GM23338 (cell line): ENCODE measurements around the gene CACNA1H. TPM values are rescaled to one million over a fixed set of nuclear protein-coding genes. Genes with fewer than 3 reads are reported as not detected.

Experiments
- ATAC-seq: fragments of 200-7000 bp; cut with Tn5 transposase; 3 replicates; pipeline ENCODE4 v1.9.1; 2020
- DNase-seq: peaks from one replicate; pipeline ENCODE4 v3.0.0-alpha.2; 2015; ENCODE audit warnings: low spot score
- H2AFZ ChIP-seq: fragments of 200-600 bp; sonication (generic); 2 replicates; pipeline ENCODE4 v1.8.0; 2016; ENCODE audit warnings: antibody characterized with exemption, mild to moderate bottlenecking, moderate library complexity
- H3F3A ChIP-seq: fragments of 200-600 bp; sonication (generic); replicated peaks from 2 replicates; pipeline ENCODE4 v1.8.0; 2017; ENCODE audit warnings: antibody characterized with exemption, mixed run types, low read depth
- H3K27ac ChIP-seq: fragments of 200-600 bp; sonication (generic); 2 replicates; pipeline ENCODE4 v1.6.1; 2016; ENCODE audit warnings: low read depth
- H3K27me3 ChIP-seq: fragments of 200-600 bp; sonication (generic); 2 replicates; pipeline ENCODE4 v1.8.0; 2016; ENCODE audit warnings: mild to moderate bottlenecking, mixed run types, moderate library complexity; ENCODE audit not compliant: insufficient read depth
- H3K36me3 ChIP-seq: fragments of 200-600 bp; sonication (generic); 2 replicates; pipeline ENCODE4 v1.8.0; 2016; ENCODE audit warnings: mild to moderate bottlenecking; ENCODE audit not compliant: insufficient read depth
- H3K4me1 ChIP-seq: fragments of 200-600 bp; sonication (generic); 2 replicates; pipeline ENCODE4 v1.8.0; 2016; ENCODE audit warnings: mild to moderate bottlenecking, moderate library complexity; ENCODE audit not compliant: insufficient read depth
- H3K4me2 ChIP-seq: fragments of 200-600 bp; sonication (generic); 2 replicates; pipeline ENCODE4 v1.7.1; 2017; ENCODE audit warnings: mixed run types
- H3K4me3 ChIP-seq: fragments of 200-600 bp; sonication (generic); 2 replicates; pipeline ENCODE4 v1.6.1; 2016; ENCODE audit warnings: mixed run types
- H3K79me2 ChIP-seq: fragments of 200-600 bp; sonication (generic); replicated peaks from 2 replicates; pipeline ENCODE4 v1.8.0; 2017; ENCODE audit warnings: mild to moderate bottlenecking; ENCODE audit not compliant: insufficient read depth
- H3K9me2 ChIP-seq: fragments of 200-600 bp; sonication (generic); 2 replicates; pipeline ENCODE4 v1.8.0; 2017; ENCODE audit not compliant: insufficient read depth
- H4K20me1 ChIP-seq: fragments of 200-600 bp; sonication (generic); replicated peaks from 2 replicates; pipeline ENCODE4 v1.8.0; 2017; ENCODE audit warnings: mild to moderate bottlenecking; ENCODE audit not compliant: insufficient read depth
- H3K27ac Mint-ChIP-seq: 2 replicates; pipeline ENCODE4 v1.8.0; 2020; ENCODE audit warnings: inconsistent platforms, mild to moderate bottlenecking, moderate library complexity, mixed read lengths
- H3K27me3 Mint-ChIP-seq: 3 replicates; pipeline ENCODE4 v1.8.0; 2022; ENCODE audit warnings: low read depth, mild to moderate bottlenecking, moderate library complexity, mixed read lengths, inconsistent platforms; ENCODE audit not compliant: insufficient read depth, poor library complexity
- H3K36me3 Mint-ChIP-seq: 3 replicates; pipeline ENCODE4 v1.8.0; 2021; ENCODE audit warnings: low read depth, mild to moderate bottlenecking, inconsistent platforms, moderate library complexity, mixed read lengths
- H3K4me1 Mint-ChIP-seq: 3 replicates; pipeline ENCODE4 v1.8.0; 2020; ENCODE audit warnings: mild to moderate bottlenecking, inconsistent platforms, mixed read lengths
- H3K4me3 Mint-ChIP-seq: 3 replicates; pipeline ENCODE4 v1.8.0; 2021; ENCODE audit warnings: moderate library complexity, mild to moderate bottlenecking, inconsistent platforms, mixed read lengths
- H3K9me3 Mint-ChIP-seq: 3 replicates; pipeline ENCODE4 v1.8.0; 2020; ENCODE audit warnings: moderate library complexity, mild to moderate bottlenecking, inconsistent platforms, mixed read lengths
- CREB1 ChIP-seq: fragments of 250-450 bp; sonication (Bioruptor Pico); IDR thresholded peaks from 2 replicates; pipeline ENCODE4 v1.5.0; 2020; ENCODE audit warnings: low read depth, mild to moderate bottlenecking, moderate library complexity
- NANOG ChIP-seq: IDR thresholded peaks from 2 replicates; pipeline ENCODE4 v1.6.1; 2016; ENCODE audit warnings: antibody characterized with exemption, borderline replicate concordance
- ZNF114 ChIP-seq: fragments of 250-450 bp; sonication (Bioruptor Pico); IDR thresholded peaks from 2 replicates; pipeline ENCODE4 v1.5.0; 2020; ENCODE audit warnings: mild to moderate bottlenecking, moderate library complexity
- polyA plus RNA-seq: library from polyadenylated mRNA; unstranded; fragments of >200 nt; fragmentation: Nextera tagmentation; extraction: Ambion mirVana; gene quantifications from 2 replicates; pipeline ENCODE4 v1.2.1, GENCODE V29; 2016
- total RNA-seq: library from RNA; depleted of rRNA; stranded (reverse); fragments of >200 nt; shearing (Covaris generic); gene quantifications from 2 replicates; pipeline ENCODE4 v1.2.3, GENCODE V29; 2014
- TF ChIP-seq, protein P1 (sequence below): IDR thresholded peaks from one replicate; pipeline ENCODE4 v1.6.1; 2018; ENCODE audit warnings: antibody characterized with exemption; ENCODE audit not compliant: unreplicated experiment
- TF ChIP-seq, protein P2 (sequence below), 2 experiments: fragments of 200-600 bp in 1 of 2; sonication (generic) in 1 of 2; conservative IDR thresholded peaks; 2 replicates each; pipeline versions ENCODE4 v1.5.1 to v1.6.1; 2016 to 2017; ENCODE audit warnings: antibody characterized with exemption in 2 of 2, low read depth in 2 of 2, mild to moderate bottlenecking in 2 of 2, moderate library complexity in 1 of 2
- TF ChIP-seq, protein P3 (sequence below): IDR thresholded peaks from 2 replicates; pipeline ENCODE4 v1.6.1; 2016; ENCODE audit warnings: antibody characterized with exemption

CACNA1H gene
- total and polyA plus RNA-seq, 2 experiments from 2014 or later = 3.5 to 43.3 TPM

DNA sequence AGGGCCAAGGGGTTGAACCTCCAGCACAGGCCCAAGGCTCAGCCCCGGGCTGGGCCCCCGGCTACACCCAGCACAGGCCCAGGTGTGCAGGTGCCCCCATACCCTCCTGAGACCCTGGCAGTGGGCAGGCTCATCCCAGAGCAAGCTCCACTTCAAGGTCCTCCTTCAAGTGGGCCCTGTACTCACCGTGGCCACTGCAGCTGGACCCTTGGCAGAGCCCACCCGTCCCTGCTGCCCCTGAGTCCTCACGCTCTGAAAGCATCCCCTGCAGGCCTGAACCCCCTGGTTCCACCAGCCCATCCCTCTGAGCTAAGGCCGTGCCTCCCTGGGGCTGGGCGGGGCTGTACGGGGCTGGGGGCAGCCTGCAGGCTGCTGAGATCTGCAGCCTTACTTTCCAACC lies 11.2 kb upstream of the CACNA1H start:
- TF ChIP-seq NANOG (no peak), CREB1 (CRISPR knock-in tag) (no peak), ZNF114 (CRISPR knock-in tag) (no peak)
- TF ChIP-seq, protein P1, sequence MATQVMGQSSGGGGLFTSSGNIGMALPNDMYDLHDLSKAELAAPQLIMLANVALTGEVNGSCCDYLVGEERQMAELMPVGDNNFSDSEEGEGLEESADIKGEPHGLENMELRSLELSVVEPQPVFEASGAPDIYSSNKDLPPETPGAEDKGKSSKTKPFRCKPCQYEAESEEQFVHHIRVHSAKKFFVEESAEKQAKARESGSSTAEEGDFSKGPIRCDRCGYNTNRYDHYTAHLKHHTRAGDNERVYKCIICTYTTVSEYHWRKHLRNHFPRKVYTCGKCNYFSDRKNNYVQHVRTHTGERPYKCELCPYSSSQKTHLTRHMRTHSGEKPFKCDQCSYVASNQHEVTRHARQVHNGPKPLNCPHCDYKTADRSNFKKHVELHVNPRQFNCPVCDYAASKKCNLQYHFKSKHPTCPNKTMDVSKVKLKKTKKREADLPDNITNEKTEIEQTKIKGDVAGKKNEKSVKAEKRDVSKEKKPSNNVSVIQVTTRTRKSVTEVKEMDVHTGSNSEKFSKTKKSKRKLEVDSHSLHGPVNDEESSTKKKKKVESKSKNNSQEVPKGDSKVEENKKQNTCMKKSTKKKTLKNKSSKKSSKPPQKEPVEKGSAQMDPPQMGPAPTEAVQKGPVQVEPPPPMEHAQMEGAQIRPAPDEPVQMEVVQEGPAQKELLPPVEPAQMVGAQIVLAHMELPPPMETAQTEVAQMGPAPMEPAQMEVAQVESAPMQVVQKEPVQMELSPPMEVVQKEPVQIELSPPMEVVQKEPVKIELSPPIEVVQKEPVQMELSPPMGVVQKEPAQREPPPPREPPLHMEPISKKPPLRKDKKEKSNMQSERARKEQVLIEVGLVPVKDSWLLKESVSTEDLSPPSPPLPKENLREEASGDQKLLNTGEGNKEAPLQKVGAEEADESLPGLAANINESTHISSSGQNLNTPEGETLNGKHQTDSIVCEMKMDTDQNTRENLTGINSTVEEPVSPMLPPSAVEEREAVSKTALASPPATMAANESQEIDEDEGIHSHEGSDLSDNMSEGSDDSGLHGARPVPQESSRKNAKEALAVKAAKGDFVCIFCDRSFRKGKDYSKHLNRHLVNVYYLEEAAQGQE = no peak
- TF ChIP-seq, protein P2, sequence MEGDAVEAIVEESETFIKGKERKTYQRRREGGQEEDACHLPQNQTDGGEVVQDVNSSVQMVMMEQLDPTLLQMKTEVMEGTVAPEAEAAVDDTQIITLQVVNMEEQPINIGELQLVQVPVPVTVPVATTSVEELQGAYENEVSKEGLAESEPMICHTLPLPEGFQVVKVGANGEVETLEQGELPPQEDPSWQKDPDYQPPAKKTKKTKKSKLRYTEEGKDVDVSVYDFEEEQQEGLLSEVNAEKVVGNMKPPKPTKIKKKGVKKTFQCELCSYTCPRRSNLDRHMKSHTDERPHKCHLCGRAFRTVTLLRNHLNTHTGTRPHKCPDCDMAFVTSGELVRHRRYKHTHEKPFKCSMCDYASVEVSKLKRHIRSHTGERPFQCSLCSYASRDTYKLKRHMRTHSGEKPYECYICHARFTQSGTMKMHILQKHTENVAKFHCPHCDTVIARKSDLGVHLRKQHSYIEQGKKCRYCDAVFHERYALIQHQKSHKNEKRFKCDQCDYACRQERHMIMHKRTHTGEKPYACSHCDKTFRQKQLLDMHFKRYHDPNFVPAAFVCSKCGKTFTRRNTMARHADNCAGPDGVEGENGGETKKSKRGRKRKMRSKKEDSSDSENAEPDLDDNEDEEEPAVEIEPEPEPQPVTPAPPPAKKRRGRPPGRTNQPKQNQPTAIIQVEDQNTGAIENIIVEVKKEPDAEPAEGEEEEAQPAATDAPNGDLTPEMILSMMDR (conservative IDR thresholded peaks at IDR 0.05; ENCODE audit: low read depth in 2 of 2) = no peak
- TF ChIP-seq, protein P3, sequence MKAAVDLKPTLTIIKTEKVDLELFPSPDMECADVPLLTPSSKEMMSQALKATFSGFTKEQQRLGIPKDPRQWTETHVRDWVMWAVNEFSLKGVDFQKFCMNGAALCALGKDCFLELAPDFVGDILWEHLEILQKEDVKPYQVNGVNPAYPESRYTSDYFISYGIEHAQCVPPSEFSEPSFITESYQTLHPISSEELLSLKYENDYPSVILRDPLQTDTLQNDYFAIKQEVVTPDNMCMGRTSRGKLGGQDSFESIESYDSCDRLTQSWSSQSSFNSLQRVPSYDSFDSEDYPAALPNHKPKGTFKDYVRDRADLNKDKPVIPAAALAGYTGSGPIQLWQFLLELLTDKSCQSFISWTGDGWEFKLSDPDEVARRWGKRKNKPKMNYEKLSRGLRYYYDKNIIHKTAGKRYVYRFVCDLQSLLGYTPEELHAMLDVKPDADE = no peak
- Mint-ChIP-seq H3K9me3 (peaks cover 3% of the 10 kb centered on the region), H3K27me3 (peaks cover 5% of the 10 kb centered on the region), H3K4me3 (no peak overlapping the region), H3K36me3 (no peaks in the 10 kb centered on the region), H3K27ac (no peak overlapping the region), H3K4me1 (no peaks in the 10 kb centered on the region)
- H3K27me3 ChIP-seq = no peaks in the 10 kb centered on the region
- no peak overlapping the region for H2AFZ ChIP-seq
- no peak overlapping the region for H3K27ac ChIP-seq
- H3K4me2 ChIP-seq = no peak overlapping the region
- no peak overlapping the region for H3K4me3 ChIP-seq
- DNase-seq (no peak), ATAC-seq (no peak)
- no peaks in the 10 kb centered on the region for H3K9me2 ChIP-seq
- no peaks in the 10 kb centered on the region for H3F3A ChIP-seq
- H3K79me2 ChIP-seq = no peaks in the 10 kb centered on the region
- no peaks in the 10 kb centered on the region for H3K4me1 ChIP-seq
- no peaks in the 10 kb centered on the region for H3K36me3 ChIP-seq
- no peaks in the 10 kb centered on the region for H4K20me1 ChIP-seq

DNA sequence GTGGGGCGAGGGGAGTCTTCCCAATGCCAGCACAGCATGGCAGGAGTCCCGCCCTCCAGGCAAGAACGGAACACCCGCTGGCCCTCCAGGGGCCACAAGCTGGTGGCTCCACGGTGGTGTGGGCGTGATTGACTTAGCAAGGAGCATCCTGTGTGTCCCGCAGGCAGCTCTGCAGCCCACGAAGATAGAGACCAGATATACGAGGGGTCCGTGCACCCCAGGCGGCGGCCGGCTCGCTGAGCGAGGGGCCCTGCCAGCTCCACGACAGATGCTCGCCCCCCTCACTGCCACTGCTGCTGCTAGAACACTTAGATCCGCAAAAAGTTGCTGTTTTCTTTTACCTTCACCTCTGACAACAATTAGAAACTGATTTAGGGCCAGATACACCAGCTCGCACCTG lies 10.0 kb upstream of the CACNA1H start:
- H3K27ac ChIP-seq = no peak overlapping the region
- no peaks in the 10 kb centered on the region for H4K20me1 ChIP-seq
- Mint-ChIP-seq H3K4me1 (no peaks in the 10 kb centered on the region), H3K27me3 (peaks cover 5% of the 10 kb centered on the region), H3K36me3 (0 out of 3 replicates have a peak, but pooled peaks cover 3% of the 10 kb centered on the region), H3K4me3 (no peak overlapping the region), H3K27ac (no peak overlapping the region), H3K9me3 (peaks cover 14% of the 10 kb centered on the region)
- no peak for ATAC-seq
- no peaks in the 10 kb centered on the region for H3K4me1 ChIP-seq
- TF ChIP-seq NANOG (no peak), CREB1 (CRISPR knock-in tag) (no peak)
- TF ChIP-seq, protein P3 = no peak
- DNase-seq = no peak
- no peaks in the 10 kb centered on the region for H3K27me3 ChIP-seq
- no peaks in the 10 kb centered on the region for H3K79me2 ChIP-seq
- no peaks in the 10 kb centered on the region for H3K36me3 ChIP-seq
- no peaks in the 10 kb centered on the region for H3F3A ChIP-seq
- H2AFZ ChIP-seq = no peak overlapping the region
- no peaks in the 10 kb centered on the region for H3K9me2 ChIP-seq
- no peak overlapping the region for H3K4me2 ChIP-seq
- no peak overlapping the region for H3K4me3 ChIP-seq
